A172 (cell line): Measurements from ENCODE around the gene PTBP3. TPM values are rescaled to one million over a fixed set of nuclear protein-coding genes. Genes with fewer than 3 reads are reported as not detected.
"Not testable (repeated sequence)": the region's sequence is repeated elsewhere in the genome, so short reads cannot be mapped to it uniquely, and the experiment has no call there.

Experiments used
- DNase-seq: peaks from one replicate; pipeline ENCODE4 v3.0.0-alpha.2; 2015; ENCODE audit warnings: low spot score
- total RNA-seq: library from RNA; depleted of rRNA; stranded (reverse); fragments of >200 nt; shearing (Covaris generic); gene quantifications from 2 replicates; pipeline ENCODE4 v1.2.3, GENCODE V29; 2014

The PTBP3 gene
- total RNA-seq, 1 experiment from 2014 or later: 26.2 TPM

DNA sequence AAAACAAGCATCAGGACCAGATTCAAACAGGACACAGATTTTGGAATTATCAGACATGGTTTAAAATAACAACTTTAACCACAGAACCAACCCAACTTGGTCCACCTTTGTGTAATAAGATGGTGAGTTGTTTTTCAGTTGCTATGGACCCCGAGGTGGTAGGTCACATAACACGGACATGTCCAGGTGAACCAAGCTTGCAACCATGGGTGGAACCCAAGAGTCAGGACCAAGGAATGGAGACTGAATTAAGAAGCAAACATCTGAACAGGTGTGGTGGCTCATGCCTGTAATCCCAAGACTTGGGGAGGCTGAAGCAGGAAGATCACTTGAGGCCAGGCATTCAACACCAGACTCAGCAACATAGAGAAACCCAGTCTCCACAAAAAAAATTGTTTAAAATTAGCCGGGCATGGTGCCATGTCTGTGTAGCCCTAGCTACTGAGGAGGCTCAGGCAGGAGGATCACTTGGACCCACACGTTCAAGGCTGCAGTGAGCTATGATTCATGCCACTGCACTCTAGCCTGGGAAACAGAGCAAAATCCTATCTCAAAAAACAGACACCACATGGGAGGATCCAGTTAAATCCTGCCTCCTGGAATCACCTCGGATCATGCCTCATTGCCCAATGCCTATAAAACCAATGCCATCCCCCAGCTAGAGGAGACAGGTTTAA is 10.6 kb downstream of the PTBP3 start:
- DNase-seq: no peak

DNA sequence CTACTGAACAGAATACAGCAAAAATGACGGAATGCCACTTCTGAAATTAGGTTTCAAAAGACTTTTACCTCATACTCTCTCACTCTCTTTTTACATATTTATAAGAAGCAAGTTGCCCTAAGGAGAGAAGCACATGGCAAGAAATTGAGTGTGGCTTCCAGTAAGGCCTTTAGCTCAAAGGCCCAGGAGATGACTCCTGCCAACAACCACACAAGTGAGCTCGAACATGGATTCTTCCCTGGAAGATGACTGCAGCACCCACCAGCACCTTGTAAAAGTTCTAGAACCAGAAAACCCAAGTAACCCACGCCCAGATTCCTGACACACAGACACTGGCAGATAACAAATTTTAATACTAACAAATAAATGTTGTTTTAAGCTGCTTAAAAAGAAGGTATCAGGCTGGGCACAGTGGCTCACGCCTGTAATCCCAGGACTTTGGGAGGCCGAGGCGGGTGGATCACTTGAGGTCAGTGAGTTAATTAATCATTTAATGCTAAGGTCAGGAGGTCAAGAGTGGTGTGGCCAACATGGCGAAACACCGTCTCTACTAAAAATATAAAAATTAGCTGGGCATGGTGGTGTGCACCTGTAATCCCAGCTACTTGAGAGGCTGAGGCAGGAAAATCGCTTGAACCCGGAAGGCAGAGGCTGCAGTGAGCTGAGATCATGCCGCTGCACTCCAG is 17.0 kb downstream of the PTBP3 start:
- DNase-seq: no peak

DNA sequence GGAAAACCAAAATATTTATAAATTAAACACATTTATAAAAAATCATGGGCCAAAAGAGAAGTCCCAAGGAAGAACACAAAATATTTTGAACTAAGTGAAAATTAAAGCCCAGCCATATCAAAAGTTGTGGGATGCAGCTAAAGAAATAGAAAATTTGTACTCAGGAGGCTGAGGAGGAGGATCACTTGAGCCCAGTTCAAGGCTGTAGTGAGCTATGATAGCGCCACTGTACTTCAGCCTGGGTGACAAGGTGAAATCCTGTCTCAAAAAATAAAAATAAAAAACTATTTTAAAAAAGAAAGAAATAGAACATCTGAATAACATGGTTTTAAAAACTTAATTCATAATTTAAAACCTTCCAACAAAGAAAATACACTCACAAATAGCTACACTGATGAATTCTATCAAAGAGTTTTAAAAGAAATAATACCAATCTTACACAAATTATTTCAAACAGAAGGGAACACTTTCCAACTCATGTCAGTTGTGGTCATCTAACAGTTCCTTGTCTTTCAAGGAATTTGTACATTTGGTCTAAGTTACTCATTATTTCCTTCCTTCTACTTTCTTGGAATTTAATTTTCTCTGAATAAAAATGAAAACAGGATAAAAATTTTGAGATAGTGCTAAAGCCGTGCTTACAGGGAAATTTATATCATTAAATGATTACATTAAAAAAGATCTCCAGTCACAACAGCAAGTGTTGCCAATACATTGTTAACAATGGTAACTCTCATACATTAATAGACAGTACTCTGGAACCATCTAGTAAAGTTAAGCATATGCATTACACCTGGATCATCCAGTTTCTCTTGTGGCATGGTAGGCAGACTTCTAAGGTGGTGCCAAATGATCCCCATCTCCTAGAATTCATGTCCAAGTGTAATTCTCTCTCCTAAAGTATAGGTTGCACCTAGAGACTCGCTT is 17.8 kb downstream of the PTBP3 start:
- no peak for DNase-seq

DNA sequence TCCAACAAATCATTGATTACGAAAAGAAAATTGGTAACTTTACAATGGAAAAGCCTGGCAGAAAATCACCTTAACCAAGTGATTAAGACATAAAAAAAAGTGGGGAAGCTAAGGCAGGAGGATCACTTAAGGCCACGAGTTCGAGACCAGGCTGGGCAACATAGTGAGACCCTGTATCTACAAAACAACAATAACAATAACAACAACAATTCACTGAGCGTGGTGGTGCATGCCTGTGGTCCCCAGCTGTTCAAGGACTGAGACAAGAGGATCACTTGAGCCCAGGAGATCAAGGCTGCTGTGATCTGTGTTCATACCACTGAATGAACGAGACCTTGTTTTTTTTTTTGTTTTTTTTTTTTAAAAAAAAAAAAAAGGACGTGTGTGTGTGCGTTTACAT is 21.3 kb downstream of the PTBP3 start:
- no peak for DNase-seq

DNA sequence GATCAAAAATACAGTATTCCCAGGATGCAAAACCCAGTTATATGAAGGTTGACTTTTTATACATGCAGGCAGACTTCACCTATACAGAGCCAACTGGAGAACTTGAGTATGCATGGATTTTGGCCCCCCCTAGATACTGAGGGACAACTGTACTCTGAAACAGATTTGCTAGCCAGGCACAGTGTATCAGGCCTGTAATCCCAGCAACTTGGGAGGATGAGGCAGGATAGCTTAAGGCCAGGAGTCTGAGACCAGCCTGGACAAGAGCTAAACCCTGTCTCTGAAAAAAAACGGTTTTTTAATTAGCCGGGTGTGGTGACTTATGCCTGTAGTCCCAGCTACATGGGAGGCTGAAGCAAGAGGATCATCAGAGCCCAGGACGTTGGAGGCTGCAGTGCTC is 21.9 kb downstream of the PTBP3 start:
- no peak for DNase-seq

DNA sequence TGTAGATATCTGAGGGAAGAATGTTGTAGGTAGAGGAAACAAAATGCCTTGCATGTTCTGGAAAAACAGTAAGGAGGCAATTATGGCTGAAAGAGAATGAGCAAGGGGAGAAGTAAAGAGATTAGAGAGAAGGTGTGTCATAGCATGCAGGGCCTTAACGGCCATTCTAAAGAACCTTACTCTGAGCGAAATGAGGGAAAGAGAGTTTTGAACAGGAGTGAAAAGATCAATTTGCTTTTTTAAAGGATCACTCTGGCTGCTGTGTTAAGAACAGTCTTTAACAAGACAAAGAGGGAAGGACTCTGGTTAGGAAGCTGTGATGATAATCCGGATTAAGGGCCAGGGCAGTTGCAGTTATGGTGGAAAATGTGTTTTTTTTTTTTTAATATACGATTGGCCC is 22.6 kb downstream of the PTBP3 start:
- DNase-seq: no peak

DNA sequence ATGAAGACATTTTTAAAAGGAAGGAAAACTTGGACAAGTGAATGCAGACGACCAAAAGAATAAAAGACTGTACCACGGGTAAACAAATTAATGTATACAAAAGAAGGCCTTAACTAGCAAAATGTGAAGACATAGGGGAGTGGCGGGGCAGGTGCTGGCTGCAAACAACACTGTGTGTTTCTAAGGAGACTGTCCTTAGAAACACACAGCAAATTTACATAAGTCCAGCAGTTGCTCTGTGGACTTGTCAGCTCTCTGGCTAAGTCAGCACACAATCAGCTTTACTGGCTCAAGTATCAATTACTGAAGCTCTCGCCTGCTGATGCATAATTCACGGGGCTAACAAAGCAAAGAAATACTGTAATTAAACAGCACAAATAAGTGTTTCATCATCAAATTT is 24.8 kb downstream of the PTBP3 start:
- DNase-seq: no peak

DNA sequence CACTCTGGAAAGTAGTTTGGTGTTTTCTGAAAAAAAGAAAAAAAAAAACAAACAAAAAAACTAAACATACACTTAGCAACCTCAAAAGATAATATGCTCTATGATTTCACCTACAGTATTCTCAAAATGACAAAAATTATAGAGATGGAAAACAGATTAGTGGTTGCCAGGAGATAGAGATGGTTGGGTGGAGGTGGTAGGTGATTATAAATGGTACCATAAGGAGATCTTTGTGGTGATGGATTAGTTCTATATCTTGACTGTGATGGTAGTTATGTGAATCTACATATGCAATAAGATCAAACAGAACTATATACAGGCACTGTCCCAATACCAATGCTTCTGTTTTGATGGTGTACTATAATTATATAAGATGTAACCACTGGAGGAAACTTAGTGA is 32.0 kb downstream of the PTBP3 start:
- DNase-seq: no peak

DNA sequence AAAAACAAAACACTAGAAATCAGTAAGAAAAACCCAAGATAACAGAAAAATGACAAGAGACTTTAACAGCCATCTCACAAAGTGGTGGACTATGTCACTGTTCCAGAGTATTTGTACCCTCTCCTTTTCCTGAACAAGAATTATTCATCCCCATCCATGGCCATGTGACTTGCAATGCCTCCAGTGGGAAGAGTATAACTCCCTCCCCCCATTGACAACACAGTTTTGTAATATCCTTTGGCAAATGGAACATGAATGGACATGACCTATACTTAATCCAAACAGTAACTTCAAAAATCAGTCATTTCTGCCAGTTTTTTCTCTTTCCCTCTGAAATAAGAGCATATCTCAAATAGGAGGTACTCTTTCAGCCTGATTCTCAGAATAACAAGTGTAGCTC is 33.9 kb downstream of the PTBP3 start:
- peak; percentile 26 for DNase-seq

DNA sequence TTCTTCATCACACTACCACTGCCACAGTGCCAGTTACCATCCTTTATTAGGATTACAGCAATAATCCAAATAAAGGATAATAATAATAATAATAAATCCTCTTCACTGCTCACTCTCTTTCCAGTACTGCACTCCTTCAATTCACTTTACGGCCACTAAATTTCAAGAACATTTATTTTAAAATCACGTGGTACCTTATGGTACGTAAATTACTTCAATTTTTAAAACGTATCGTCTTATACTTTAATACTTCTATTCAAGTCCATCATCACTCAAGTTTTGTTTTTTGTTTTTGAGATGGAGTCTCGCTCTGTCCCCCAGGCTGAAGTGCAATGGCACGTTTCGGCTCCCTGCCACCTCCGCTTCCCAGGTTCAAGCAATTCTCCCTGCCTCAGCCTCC is 36.5 kb downstream of the PTBP3 start:
- DNase-seq: no peak

DNA sequence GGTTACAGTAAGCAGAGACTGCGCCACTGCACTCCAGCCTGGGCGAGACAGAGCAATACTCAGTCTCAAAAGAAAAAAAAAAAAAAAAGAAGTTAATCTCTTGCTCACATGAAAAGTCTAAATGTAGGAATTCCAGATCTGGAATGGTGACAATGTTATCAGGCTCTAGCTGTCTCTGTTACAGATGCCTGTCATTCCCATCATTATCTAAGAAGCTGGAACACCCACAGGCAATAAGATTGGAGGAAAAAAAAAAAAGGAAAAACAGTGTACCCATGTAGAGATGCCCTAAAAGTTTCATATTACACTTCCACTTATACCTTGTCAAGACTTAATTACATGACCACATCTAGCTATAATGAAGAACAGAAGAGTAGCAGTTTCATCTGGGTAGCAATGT is 38.2 kb downstream of the PTBP3 start:
- no peak for DNase-seq

DNA sequence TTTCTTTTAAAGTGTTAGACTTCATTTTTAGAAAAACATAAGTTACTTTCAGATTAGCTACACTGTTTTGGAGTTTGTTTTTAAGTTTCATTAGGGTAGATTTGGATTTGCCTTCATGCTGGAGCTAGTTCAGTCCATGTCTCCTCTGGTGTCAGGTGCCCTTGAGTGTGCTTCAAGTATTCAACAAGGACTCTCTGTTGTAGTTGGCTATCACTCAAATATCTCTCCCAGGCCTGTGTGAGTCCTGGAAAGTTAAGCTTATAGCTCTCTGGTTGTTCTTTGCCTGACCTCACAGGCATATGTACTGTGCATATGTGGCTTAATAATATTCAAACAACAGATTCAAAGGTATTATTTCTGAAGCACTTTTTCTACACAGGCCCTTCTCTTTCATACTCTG is 45.4 kb downstream of the PTBP3 start:
- DNase-seq: no peak

DNA sequence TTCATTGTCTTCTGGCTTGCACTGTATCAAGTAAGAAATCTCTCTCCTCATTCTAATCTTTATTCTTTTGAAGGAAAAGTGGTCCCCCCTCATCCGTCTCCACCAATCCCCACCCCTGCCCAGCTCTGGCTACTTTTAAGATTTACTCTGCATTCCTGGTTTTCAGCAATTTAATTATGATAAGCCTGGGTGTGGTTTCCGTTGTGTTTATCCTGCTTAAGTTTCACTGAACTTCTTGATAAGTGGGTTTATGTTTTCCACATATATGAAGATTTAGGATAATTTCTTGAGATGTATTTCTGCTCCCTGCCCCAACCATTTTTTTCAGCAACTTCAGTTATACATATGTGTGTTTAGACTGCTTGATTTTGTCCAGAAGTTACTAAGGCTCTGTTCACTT is 46.5 kb downstream of the PTBP3 start:
- DNase-seq: peak; percentile 4

DNA sequence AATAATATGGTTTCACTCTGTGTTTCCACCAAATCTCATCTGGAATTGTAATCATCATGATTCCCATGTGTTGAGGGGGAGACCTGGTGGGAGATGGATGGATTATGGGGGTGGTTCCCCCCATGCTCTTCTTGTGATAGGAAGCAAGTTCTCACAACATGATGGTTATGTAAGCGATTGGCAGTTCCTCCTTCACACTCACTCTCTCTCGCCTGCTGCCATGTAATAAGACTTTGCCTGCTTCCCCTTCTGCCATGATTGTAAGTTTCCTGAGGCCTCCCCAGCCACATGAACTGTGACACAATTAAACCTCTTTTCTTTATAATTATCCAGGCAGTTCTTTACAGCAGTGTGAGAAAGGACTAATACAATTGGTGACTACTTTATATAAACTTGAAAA is 48.4 kb downstream of the PTBP3 start:
- DNase-seq: no peak

DNA sequence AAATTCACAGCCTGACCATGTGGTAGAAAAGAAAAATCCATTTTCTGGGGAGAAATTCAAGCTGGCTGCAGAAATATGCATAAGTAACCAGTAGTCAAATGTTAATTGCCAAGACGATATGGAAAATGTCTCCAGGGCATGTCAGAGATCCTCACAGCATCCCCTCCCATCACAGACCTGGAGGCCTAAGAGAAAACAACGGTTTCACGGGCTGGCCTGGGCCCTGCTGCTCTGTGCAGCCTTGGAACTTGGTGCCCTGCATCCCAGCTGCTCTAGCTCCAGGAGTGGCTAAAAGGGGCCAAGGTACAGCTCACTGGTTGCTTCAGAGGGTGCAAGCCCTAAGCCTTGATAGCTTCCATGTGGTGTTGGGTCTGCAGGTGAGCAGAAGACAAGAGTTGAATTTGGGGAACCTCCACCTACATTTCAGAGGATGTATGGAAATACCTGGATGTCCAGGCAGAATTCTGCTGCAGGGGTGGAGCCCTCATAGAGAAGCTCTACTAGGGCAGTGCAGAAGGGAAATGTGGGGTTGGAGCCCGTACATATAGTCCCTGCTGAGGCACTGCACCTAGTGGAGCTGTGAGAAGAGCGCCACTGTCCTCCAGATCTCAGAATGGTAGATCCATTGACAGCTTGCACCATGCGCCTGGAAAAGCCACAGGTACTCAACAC is 49.7 kb downstream of the PTBP3 start:
- no peak for DNase-seq

DNA sequence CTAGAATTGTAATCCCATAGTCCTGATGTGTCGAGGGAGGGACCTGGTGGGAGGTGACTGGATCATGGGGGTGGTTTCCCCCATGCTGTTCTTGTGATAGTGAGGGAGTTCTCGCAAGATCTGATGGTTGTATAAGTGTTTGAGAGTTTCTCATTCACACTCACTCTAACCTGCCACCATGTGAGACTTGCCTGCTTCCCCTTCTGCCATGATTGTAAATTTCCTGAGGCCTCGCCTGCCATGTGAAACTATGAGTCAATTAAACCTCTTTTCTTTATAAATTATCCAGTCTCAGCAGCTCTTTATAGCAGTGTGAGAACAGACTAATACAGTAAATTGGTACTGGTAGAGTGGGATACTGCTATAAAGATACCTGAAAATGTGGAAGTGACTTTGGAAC is 50.6 kb downstream of the PTBP3 start:
- not testable (repeated sequence) for DNase-seq

DNA sequence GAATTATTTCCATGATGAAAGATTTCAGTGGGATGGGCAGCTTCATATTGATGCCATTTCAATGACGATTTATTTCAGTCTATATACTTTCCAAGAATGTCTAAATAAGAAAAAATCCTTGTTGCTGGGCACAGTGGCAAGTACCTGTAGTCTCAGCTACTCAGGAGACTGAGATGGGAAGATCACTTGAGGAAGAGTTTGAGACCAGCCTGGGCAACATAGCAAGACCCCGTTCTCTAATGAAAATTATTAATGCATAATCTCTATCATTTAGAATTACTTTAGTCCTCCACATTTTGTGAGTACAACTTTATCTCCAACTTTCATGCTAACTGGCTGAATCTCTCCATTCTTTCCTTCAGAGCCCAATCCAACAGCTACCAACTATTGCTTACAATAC is 52.5 kb downstream of the PTBP3 start:
- no peak for DNase-seq

DNA sequence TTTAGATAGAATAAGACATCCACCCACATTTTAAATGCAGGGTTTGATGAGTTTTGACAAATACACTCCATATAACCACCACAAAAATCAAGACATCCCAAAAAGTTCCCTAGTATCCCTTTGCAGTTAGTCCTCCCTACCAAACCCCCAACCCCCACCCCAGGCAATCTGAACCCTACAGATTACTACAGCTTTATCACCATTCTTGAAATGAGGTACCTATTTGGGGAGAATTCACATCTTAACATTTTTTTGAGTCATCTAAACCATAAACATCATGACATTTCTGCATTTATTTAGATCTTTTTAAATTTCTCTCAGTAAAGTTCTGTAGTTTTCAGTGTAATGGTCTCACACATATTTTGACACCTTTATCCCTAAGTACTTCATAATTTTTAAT is 53.9 kb downstream of the PTBP3 start:
- no peak for DNase-seq

DNA sequence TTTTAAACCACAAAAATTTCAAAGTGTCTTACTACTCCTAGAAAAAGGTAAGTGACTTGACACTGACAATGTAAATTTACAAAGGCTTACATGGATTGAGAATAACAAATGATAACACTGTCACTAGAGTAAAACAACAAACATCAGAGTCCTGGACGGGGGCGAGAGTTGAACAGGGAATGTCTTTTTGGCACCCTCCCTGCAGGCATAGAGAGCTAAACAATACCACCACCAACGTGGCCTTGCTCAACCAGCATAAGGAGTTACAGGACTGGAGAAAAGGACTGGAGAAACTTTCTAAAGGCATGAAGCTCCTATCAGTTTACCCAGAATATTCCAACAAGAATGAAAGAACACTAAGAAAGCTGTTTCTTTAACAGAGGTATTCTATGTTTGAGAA is 55.3 kb downstream of the PTBP3 start:
- DNase-seq: no peak

DNA sequence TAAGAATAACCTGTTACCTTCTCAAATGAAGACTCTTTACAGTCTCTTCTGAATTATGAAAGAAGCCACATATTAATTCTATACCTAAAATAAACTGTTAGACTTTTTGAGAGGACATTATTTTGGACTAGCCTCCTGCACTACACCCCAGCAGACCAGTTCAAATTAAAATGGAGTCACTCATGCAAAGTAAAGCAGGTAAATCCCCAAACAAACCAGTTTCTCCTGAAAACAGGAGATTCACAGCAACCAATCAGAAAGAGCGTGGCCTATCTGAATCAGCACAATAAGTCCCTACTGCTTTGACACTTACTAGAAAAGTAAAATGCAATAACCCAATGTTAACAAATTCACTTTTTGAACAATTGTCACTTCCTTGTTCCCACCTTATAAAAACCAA is 58.8 kb downstream of the PTBP3 start:
- no peak for DNase-seq

DNA sequence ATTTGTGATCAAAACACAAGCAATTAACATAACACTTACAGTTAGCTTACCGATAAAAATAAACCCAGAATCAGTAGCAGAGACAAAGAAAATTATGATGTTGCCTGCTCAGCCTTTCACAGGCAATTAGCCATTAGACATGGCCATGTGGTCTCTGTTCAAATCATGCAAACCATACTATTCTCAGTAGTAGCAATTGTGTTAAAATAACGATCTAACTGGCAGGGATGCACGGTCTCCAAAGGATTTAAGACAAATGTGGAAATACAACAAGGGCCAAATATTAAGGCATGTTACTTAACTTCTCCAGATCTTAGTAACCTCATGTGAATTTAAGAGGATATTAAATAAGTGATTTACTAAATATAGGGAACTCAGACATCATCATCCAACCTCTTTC is 59.5 kb downstream of the PTBP3 start:
- DNase-seq: no peak

DNA sequence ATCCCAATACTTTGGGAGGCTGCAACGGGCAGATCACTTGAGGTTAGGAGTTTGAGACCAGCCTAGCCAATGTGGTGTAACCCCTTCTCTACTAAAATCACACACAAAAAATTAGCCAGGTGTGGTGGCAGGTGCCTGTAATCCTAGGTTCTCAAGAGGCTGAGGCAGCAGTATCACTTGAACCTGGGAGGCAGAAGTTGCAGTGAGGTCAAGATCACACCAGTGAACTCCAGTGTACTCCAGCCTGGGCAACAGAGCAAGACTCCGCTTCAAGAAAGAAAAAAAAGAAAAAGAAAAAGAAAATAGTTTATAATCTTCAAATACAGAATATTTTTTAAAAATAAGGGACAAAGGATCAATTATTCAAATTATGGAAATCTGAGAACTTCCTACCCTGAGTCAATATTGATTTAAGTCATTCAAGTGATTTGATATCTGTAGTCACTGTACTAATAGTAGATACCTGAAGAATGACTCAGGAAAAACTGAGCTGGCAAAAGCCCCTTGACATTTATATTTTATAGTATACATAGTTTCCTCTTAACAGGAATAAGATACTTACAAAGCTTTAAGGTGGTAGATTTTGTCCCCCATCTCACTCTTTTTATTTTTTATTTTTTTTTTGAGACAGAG is 61.8 kb downstream of the PTBP3 start:
- DNase-seq: no peak
